Fibroblast of peridontal ligament (primary cell): ENCODE measurements around the gene TEDC1.
A peak's percentile ranks its signal among the peaks of the same experiment; 100 is the strongest.

Experiments used
- DNase-seq: peaks from one replicate; pipeline ENCODE4 v3.0.0-alpha.2; 2010; ENCODE audit errors: extremely low read depth

TEDC1 gene

DNA sequence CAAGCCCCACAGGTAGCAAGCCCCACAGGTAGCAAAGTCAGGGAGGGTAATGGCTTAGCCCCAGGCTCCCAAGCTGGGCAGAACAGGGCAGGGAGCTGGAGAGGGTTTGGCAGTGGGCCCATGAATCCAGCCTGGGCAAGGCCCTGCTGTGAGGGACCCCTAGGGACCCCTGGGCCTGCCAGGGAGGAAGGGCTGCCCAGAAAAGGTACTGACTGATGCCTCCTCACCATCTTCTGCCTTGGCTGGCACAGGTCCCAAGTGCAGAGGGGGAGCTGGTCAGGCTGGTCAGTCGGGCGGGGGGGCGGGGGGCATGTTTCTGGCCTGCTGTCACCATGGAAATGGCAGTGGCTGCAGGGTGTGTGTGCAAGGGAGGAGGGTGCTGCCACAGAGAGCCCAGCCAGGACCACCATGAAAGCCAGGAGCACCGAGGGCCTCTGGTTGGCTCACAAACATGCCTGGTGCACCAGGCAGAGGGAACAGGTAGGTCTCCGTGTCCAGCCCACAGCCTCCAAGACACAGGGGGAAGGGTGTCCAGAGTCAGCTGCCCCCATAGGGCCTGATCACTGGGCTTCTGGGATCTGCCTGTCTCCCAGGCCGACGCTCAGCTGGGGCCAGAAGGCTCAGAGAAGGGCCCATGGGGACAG lies 17.9 kb upstream of the TEDC1 start:
- DNase-seq, result no peak

DNA sequence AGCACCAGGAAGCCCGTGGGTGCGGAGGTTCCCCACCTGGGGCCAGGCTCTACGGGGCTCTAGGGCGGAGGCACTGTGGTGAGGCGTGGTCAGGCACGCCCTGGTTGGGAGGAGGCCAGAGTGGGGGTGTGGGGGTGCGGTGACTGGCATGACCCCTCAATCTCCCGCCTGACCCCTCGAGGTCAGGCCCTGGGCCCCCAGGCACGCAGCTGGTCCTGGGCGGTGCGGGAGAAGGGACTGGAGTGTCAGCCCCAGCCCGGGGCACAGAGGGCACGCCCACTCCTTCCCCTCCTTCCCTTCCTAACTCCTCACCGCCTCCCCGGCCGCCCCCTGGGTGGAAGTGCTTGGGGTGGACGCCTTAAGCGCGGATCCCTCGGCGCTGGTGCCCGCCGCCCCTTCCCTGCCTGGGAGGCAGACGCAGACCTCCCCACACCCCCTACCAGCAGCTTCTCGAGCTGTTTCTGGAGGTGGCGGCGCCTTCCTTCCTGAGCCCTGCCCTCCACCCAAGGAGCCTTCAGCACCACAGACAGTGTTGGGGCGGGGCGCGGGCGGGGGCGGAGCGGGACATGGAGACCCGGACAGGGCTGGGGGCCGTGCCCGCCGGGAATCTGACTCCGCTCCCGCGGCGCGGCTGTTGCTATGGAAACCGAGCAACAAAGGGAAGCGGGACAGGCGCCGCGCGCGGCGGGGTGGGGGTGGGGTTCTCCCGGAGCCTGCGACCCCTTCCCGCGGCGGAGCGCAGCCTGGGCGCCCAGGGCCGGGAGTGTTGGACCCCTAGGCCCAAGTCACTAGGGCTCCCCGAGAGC lies 17.2 kb upstream of the TEDC1 start:
- peak; percentile 44 for DNase-seq

DNA sequence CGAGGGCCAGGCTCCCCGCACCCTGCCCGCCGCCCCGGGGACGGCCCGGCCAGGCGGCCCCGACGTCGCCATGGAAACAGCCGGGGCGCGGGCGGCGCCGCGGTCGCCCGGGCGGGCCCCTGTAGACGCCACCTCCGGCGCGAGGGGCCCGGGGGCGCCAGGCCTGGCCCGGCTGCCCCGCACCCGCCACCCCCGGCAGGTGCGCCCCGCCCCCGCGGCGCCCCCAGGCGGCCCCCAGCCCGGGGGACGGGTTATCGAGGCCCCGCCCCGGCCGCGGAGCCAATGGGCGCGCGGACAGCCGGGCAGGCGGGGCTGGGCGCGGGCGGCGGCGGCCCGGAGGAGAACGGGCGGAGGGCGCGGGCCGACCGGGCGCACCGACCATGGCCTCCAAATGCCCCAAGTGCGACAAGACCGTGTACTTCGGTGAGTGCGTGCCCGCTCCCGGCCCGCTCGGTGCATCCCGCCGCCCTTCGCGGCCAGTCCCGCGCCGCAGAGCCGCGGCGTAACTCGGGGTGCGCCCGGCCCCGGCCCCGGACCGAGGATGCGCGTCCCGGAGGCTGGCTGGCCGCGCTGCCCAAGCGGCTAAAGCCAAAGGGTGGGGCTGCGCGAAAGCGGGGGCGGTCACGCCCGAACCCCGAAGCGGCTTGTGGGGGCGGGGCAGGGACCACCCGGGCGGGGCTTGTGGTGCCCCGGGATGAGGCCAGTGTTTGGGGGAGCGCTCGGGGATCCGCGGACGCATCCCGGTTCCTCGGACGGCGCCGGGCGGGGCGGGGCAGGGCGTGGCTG lies 16.4 kb upstream of the TEDC1 start, which contains the start of gene CRIP2:
TSS of gene CRIP2 (plus strand) at position 339 of the 786 bp plus-strand sequence. CDS start at position 381, 42 bp downstream.
- no peak for DNase-seq

GRCh38 chr14:105475269-105476096 lies 15.6 kb upstream of the TEDC1 start:
- DNase-seq, result no peak

DNA sequence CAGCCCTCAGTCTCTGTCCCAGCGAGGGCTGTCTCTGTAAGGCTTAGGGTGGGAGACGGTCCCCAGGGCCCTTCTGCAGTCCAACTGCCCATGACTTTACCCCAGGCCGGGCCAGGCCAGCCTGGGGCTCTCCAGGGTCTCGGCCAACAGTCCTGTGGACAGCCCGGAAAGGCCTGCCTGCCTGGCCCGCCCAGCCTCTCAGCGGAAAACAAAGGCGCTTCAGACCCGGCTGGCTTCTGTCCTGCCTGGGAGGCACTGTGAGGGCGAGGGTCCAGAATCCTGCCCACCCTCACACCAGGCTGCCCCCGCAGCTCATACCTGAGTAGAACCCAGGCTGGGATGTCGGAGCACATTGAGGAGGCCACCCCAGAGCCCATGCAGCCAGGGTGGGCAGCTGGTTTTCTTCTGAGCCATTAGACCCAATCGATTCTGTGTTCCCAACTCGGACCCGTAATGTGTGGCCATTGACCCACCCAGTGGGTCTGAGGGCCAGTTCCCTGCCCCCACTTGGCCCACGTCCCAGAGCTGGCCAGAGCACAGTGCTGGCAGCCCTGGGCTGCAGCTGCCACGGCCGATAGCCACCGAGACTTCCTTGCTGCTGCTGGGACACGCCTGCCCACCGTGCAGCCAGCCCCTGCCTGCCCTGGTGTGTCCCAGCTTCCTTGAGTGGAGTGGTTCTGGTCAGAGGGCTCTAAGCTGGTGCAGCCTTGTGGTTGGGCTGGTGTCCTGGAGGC lies 14.8 kb upstream of the TEDC1 start:
- no peak for DNase-seq

GRCh38 chr14:105476831-105477659 lies 14.0 kb upstream of the TEDC1 start:
- no peak for DNase-seq

GRCh38 chr14:105477660-105478397 lies 13.2 kb upstream of the TEDC1 start:
- DNase-seq, result no peak

DNA sequence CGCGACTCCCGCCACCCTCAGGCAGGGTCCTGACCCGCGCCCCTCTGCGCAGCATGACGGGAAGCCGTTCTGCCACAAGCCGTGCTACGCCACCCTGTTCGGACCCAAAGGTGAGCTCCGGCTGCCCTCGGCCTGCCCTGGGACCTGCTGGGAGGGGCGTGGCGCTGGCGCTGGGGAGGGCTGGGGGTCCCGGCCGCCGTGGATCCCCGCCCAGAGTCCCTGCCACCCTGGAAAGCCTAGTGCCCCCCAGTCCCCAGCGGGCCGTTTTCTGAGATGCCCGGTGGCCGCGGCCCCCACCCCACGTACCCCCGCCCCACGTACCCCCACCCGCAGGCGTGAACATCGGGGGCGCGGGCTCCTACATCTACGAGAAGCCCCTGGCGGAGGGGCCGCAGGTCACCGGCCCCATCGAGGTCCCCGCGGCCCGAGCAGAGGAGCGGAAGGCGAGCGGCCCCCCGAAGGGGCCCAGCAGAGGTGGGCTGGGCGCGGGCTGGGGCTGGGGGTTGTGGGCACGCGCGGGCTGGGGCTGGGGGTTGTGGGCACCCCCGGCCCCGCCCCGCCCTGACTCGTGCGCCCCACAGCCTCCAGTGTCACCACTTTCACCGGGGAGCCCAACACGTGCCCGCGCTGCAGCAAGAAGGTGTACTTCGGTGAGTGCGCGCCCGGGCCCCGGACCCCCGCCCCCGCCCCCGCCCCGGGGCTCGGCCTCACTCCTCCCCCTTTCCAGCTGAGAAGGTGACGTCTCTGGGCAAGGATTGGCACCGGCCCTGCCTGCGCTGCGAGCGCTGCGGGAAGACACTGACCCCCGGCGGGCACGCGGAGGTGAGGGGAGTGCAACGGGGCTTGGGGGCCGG lies 12.4 kb upstream of the TEDC1 start:
- no peak for DNase-seq

DNA sequence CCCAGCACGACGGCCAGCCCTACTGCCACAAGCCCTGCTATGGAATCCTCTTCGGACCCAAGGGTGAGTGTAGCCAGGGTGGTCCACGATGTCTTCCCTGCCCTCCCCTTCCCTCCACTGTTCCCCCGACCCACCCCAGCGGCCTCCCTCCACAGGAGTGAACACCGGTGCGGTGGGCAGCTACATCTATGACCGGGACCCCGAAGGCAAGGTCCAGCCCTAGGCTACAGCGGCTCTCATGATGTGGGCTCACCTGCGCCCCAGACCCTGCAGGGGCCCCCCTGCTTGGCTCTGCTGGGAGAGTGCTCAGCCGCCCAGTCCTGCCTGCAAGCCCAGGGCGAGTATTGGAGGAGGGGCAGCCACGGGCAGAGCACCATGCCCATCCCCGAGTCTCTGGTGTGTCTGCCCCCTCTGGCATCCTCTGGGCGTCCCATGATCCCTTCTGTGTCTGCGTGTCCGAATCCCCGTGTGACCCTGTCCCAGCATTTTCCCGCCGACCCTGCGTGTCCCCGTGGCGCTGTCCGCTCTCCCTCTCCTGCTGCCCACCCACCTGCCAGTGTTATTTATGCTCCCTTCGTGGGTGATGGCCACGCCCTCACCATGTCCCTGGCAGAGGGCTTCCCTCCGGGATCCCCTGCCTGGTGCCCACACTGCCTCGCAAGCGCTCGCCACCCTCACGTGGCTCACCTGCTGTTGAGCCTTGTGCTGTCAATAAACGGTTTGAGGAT lies 11.5 kb upstream of the TEDC1 start:
- no peak for DNase-seq

GRCh38 chr14:105480199-105480746 lies 10.8 kb upstream of the TEDC1 start:
- no peak for DNase-seq

- DNase-seq, result peak; percentile 82
Observed at GRCh38 chr14:105480807-105481801, 9.9 kb upstream of the TEDC1 start.

- DNase-seq, result peak; percentile 97
Observed at GRCh38 chr14:105481886-105482457, 9.1 kb upstream of the TEDC1 start.

GRCh38 chr14:105482486-105483110 lies 8.4 kb upstream of the TEDC1 start:
- no peak for DNase-seq

DNA sequence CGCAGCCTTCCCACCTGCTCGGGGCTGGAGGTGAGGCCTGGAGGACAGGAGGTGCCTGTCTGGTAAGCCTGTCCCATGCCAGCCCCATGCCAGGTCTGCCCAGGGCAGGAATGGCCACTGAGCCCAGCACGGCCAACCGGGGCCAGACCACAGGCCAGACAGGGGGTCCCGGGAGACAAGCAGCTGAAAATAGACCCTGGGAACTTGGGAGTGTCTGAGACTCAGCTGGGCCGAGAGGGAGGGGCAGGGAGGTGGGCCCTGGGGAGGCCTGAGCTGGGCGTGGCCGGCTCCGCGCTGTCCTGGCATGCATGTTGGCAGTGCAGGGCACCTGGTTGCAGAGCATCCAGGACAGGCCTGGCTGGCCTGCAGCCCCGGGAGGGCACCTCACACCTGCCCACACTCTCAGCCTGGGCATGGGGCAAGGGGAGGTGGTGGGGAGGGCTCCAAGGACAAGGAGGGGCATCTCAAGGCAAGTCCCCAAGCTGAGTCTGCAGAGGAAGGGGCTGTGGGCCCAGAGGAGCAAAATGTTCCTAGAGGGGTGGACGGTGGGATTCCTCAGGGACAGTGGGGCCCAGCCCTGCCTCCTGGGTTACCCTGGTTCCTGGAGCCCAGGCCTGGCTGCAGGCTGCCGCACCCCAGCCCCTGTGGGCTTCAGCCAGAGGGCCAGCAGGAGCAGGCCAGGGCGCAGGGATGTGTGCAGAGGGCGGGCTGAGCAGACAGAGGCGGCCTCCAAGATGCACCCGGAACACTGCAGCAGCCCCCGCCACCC lies 7.6 kb upstream of the TEDC1 start:
- DNase-seq, result no peak
